Embryonic facial prominence (tissue), 1 donor: ENCODE results near the gene RNASE7.
A peak's percentile ranks its signal among the peaks of the same experiment; 100 is the strongest.
"Not testable (repeated sequence)": the region's sequence is repeated elsewhere in the genome, so short reads cannot be mapped to it uniquely, and the experiment has no call there.

Experiments used
- DNase-seq: peaks from one replicate; pipeline ENCODE4 v3.0.0-alpha.2; 2016; ENCODE audit errors: extremely low spot score

The RNASE7 gene

GRCh38 chr14:21041676-21042433 is at the start of gene RNASE7:
RNASE7 (plus strand) TSS chr14:21042362; CDS start chr14:21042993, 631 bp downstream.
- no peak for DNase-seq

GRCh38 chr14:20996521-20996920 is 45.6 kb upstream of the RNASE7 start:
- no peak for DNase-seq

- no peak for DNase-seq
Measured at GRCh38 chr14:20997115-20997514, 45.0 kb upstream of the RNASE7 start.

- no peak for DNase-seq
Measured at GRCh38 chr14:20997564-20997963, 44.6 kb upstream of the RNASE7 start.

GRCh38 chr14:20998139-20998538 is 44.0 kb upstream of the RNASE7 start:
- no peak for DNase-seq

GRCh38 chr14:20998674-20999366 is 43.3 kb upstream of the RNASE7 start, which contains the start of gene SLC39A2:
SLC39A2 (plus strand) TSS chr14:20999293; CDS start chr14:20999447, 154 bp downstream.
- DNase-seq, result no peak

GRCh38 chr14:20999591-20999990 is 42.6 kb upstream of the RNASE7 start:
- DNase-seq, result no peak

- DNase-seq, result no peak
Measured at GRCh38 chr14:21001218-21001617, 40.9 kb upstream of the RNASE7 start.

- no peak for DNase-seq
Measured at GRCh38 chr14:21003788-21004346, 38.3 kb upstream of the RNASE7 start.

GRCh38 chr14:21009721-21010120 is 32.4 kb upstream of the RNASE7 start:
- DNase-seq, result not testable (repeated sequence)

GRCh38 chr14:21011136-21011535 is 31.0 kb upstream of the RNASE7 start:
- no peak for DNase-seq

GRCh38 chr14:21014761-21015190 is 27.4 kb upstream of the RNASE7 start:
- peak; percentile 66 for DNase-seq

- no peak for DNase-seq
Measured at GRCh38 chr14:21015312-21015711, 26.9 kb upstream of the RNASE7 start.

- DNase-seq, result no peak
Measured at GRCh38 chr14:21016413-21017190, 25.6 kb upstream of the RNASE7 start.

- no peak for DNase-seq
Measured at GRCh38 chr14:21017528-21018245, 24.5 kb upstream of the RNASE7 start.

GRCh38 chr14:21018286-21018685 is 23.9 kb upstream of the RNASE7 start:
- DNase-seq, result no peak

- DNase-seq, result no peak
Measured at GRCh38 chr14:21018781-21019180, 23.4 kb upstream of the RNASE7 start.

- DNase-seq, result no peak
Measured at GRCh38 chr14:21019366-21019765, 22.8 kb upstream of the RNASE7 start.

- DNase-seq, result no peak
Measured at GRCh38 chr14:21020977-21021545, 21.1 kb upstream of the RNASE7 start.

- no peak for DNase-seq
Measured at GRCh38 chr14:21022686-21023085, 19.5 kb upstream of the RNASE7 start.

- no peak for DNase-seq
Measured at GRCh38 chr14:21023174-21023573, 19.0 kb upstream of the RNASE7 start.
